Neuronal stem cell (in vitro differentiated cells): ENCODE data around the gene KIF18B.
A peak's percentile ranks its signal among the peaks of the same experiment; 100 is the strongest.

Experiments
- DNase-seq: peaks from one replicate; pipeline ENCODE4 v3.0.0-alpha.2; 2013; ENCODE audit warnings: low spot score
- H2AFZ ChIP-seq: one replicate; pipeline ENCODE4 v1.6.1; 2013; ENCODE audit warnings: mild to moderate bottlenecking, low read length, inconsistent platforms
- H2AK5ac ChIP-seq: 2 replicates; pipeline ENCODE4 v1.6.1; 2013; ENCODE audit warnings: low read depth, mild to moderate bottlenecking, inconsistent platforms, low read length, moderate library complexity, mixed read lengths
- H2BK120ac ChIP-seq: 2 replicates; pipeline ENCODE4 v1.6.1; 2013; ENCODE audit warnings: low read depth, mild to moderate bottlenecking, inconsistent platforms, low read length, moderate library complexity, mixed read lengths
- H2BK12ac ChIP-seq: one replicate; pipeline ENCODE4 v1.6.1; 2013; ENCODE audit warnings: low read length, inconsistent platforms
- H2BK15ac ChIP-seq: 2 replicates; pipeline ENCODE4 v1.6.1; 2013; ENCODE audit warnings: mild to moderate bottlenecking, low read length, inconsistent platforms, mixed read lengths
- H2BK5ac ChIP-seq: one replicate; pipeline ENCODE4 v1.6.1; 2013; ENCODE audit warnings: inconsistent platforms, mild to moderate bottlenecking, low read length, moderate library complexity
- H3K14ac ChIP-seq: one replicate; pipeline ENCODE4 v1.6.1; 2013; ENCODE audit warnings: low read length, inconsistent platforms
- H3K18ac ChIP-seq: 2 replicates; pipeline ENCODE4 v1.6.1; 2013; ENCODE audit warnings: low read length, inconsistent platforms
- H3K23ac ChIP-seq: 2 replicates; pipeline ENCODE4 v1.6.1; 2013; ENCODE audit warnings: low read depth, mild to moderate bottlenecking, mixed read lengths, low read length, inconsistent platforms; ENCODE audit not compliant: poor library complexity
- H3K27ac ChIP-seq: replicated peaks from 3 replicates; pipeline ENCODE4 v1.5.1; 2013; ENCODE audit warnings: low read length, inconsistent platforms
- H3K27me3 ChIP-seq, 3 experiments: 2 replicates each; pipeline ENCODE4 v1.6.1; 2013; ENCODE audit warnings: low read length in 3 of 3, mild to moderate bottlenecking in 2 of 3, inconsistent platforms in 1 of 3, low read depth in 1 of 3, mixed read lengths in 1 of 3, moderate library complexity in 1 of 3; ENCODE audit not compliant: control insufficient read depth in 3 of 3, insufficient read depth in 3 of 3
- H3K36me3 ChIP-seq, 2 donors: replicated peaks in 1 of 2; 2 replicates each; pipeline ENCODE4 v1.6.1; 2013; ENCODE audit warnings: low read length in 2 of 2; ENCODE audit not compliant: control insufficient read depth in 2 of 2, insufficient read depth in 2 of 2
- H3K4ac ChIP-seq: 2 replicates; pipeline ENCODE4 v1.6.1; 2013; ENCODE audit warnings: inconsistent platforms, mild to moderate bottlenecking, low read length, moderate library complexity
- H3K4me1 ChIP-seq, 2 donors: 1 replicate in 1 of 2; 2 replicates in 1 of 2; pipeline ENCODE4 v1.6.1; 2013; ENCODE audit warnings: low read length in 2 of 2, low read depth in 1 of 2; ENCODE audit not compliant: control insufficient read depth in 2 of 2, insufficient read depth in 1 of 2
- H3K4me2 ChIP-seq: one replicate; pipeline ENCODE4 v1.6.1; 2013; ENCODE audit warnings: mild to moderate bottlenecking, low read length, inconsistent platforms; ENCODE audit not compliant: insufficient read depth, poor library complexity, severe bottlenecking
- H3K4me3 ChIP-seq, 2 donors: 2 replicates each; pipeline ENCODE4 v1.5.1; 2013; ENCODE audit warnings: low read length in 2 of 2, mild to moderate bottlenecking in 2 of 2, inconsistent platforms in 1 of 2, moderate library complexity in 1 of 2
- H3K79me1 ChIP-seq: one replicate; pipeline ENCODE4 v1.6.1; 2013; ENCODE audit warnings: low read depth, mild to moderate bottlenecking, inconsistent platforms, low read length, moderate library complexity
- H3K9ac ChIP-seq: one replicate; pipeline ENCODE4 v1.6.1; 2013; ENCODE audit warnings: mild to moderate bottlenecking, low read depth, low read length, inconsistent platforms; ENCODE audit not compliant: poor library complexity
- H3K9me3 ChIP-seq, 2 donors: replicated peaks in 1 of 2; 2 replicates each; pipeline versions ENCODE3 to v1.6.1; 2013; ENCODE audit warnings: low read length in 2 of 2, mild to moderate bottlenecking in 2 of 2, inconsistent platforms in 1 of 2, low read depth in 1 of 2, mixed read lengths in 1 of 2, moderate library complexity in 1 of 2; ENCODE audit not compliant: control insufficient read depth in 2 of 2, insufficient read depth in 1 of 2
- H4K8ac ChIP-seq: one replicate; pipeline ENCODE4 v1.6.1; 2013; ENCODE audit warnings: low read depth, mild to moderate bottlenecking, inconsistent platforms, low read length, moderate library complexity
- H4K91ac ChIP-seq: one replicate; pipeline ENCODE4 v1.6.1; 2013; ENCODE audit warnings: low read length, low read depth, mild to moderate bottlenecking, inconsistent platforms; ENCODE audit not compliant: poor library complexity
- WGBS, 2 donors: extraction: QIAGEN DNeasy Blood & Tissue Kit; methylation state at CpG; one replicate each; pipeline ENCODE4 v1.1.7; 2013; ENCODE audit warnings: missing lambda C conversion rate in 2 of 2, mixed read lengths in 1 of 2; ENCODE audit not compliant: insufficient read length in 2 of 2, insufficient replicate concordance in 1 of 2; ENCODE audit errors: extremely low coverage in 2 of 2; 5-methylcytosine and 5-hydroxymethylcytosine counted together

Gene KIF18B

DNA sequence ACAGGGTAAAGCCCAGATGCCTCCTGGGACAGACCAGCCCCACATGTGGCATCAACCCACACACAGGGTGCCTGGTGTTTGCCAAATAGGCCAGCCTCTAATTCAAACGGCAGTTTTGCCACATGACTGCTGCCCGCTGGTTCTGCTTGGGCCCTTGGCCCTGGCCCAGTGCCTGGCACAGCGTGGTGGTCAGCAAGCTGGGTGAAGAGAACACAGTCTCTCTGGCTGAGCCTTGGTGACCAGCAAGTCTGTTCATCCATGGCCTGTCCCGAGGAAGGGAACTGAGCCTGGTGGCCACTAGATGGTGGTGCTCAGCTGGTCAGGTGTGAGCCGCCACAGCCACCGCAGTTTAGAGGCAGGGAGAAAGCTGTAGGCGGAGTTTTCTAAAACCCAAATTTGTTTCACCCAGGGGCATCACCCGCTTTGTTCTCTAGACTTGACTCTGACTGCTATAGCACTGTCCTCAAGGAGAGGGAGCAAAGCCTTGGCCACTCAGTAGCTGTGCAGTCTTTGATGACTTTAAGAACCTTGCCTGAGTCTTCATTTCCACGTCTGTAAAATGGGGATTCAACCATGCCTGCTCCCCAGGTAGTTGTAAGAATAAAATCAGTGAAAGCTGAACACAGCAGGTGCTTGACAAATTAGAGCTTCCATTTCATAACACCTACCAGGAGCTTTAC is 27.5 kb downstream of the KIF18B start:
- H3K4ac ChIP-seq = no peak overlapping the region
- H3K9ac ChIP-seq = no peak overlapping the region
- H2BK120ac ChIP-seq = no peak overlapping the region
- peaks cover 0 to 16% (median 0%) of the 10 kb centered on the region in 3 experiments for H3K27me3 ChIP-seq
- no peak overlapping the region for H3K27ac ChIP-seq
- no peak overlapping the region for H3K4me3 ChIP-seq
- peaks cover 0 to 4% of the 10 kb centered on the region in 2 donors for H3K36me3 ChIP-seq
- peaks cover 14 to 28% of the 10 kb centered on the region in 2 donors for H3K4me1 ChIP-seq
- no peak overlapping the region for H3K23ac ChIP-seq
- peak overlapping the region; percentile 66 for H2AFZ ChIP-seq
- WGBS, 2 donors = no CpG with 5 or more reads among the region's 9 CpGs
- H3K18ac ChIP-seq = peak overlapping the region; percentile 31
- peak; percentile 65 for DNase-seq
- H2BK12ac ChIP-seq = no peak overlapping the region
- no peaks in the 10 kb centered on the region for H3K9me3 ChIP-seq
- H2BK15ac ChIP-seq = peak overlapping the region; percentile 34
- no peak overlapping the region for H2BK5ac ChIP-seq
- H3K4me2 ChIP-seq = no peak overlapping the region
- H3K14ac ChIP-seq = no peak overlapping the region
- no peak overlapping the region for H4K8ac ChIP-seq
- peak overlapping the region; percentile 23 for H4K91ac ChIP-seq
- no peak overlapping the region for H2AK5ac ChIP-seq
- no peaks in the 10 kb centered on the region for H3K79me1 ChIP-seq

DNA sequence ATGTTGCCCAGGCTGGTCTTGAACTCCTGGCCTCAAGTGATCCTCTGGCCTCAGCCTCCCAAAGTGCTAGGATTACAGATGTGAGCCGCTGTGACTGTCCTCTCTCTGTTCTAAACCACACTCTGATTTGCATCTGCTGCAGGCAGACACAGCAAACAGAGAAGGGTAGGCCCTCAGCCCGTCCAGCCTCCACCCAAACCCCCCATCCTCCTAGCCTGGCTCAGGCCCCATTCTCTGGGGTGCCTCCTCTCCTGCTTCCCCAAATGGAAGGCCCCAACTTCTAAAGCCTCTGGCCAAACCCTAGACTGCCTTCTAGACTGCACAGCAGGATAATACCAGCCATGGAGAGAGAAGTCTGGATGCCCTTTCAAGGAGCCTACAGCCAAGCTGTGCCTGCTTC is 28.2 kb downstream of the KIF18B start:
- H3K18ac ChIP-seq = no peak overlapping the region
- H3K79me1 ChIP-seq = no peaks in the 10 kb centered on the region
- WGBS, 2 donors = no CpG with 5 or more reads among the region's 2 CpGs
- no peak overlapping the region for H4K8ac ChIP-seq
- H2BK120ac ChIP-seq = no peak overlapping the region
- H3K4me3 ChIP-seq = no peak overlapping the region
- peak overlapping the region; percentile 34 for H2BK15ac ChIP-seq
- no peaks in the 10 kb centered on the region for H3K9me3 ChIP-seq
- H3K4me2 ChIP-seq = no peak overlapping the region
- peak overlapping the region; percentile 66 for H2AFZ ChIP-seq
- peak overlapping the region; percentile 23 for H4K91ac ChIP-seq
- H3K4ac ChIP-seq = no peak overlapping the region
- no peak overlapping the region for H3K23ac ChIP-seq
- no peaks in the 10 kb centered on the region for H3K36me3 ChIP-seq
- no peak overlapping the region for H2BK12ac ChIP-seq
- H2BK5ac ChIP-seq = no peak overlapping the region
- peak overlapping the region; percentile 44 for H2AK5ac ChIP-seq
- peaks cover 14 to 28% of the 10 kb centered on the region in 2 donors for H3K4me1 ChIP-seq
- H3K27me3 ChIP-seq = peaks cover 0 to 16% (median under 1%) of the 10 kb centered on the region in 3 experiments
- H3K27ac ChIP-seq = no peak overlapping the region
- no peak overlapping the region for H3K14ac ChIP-seq
- no peak for DNase-seq
- H3K9ac ChIP-seq = no peak overlapping the region

DNA sequence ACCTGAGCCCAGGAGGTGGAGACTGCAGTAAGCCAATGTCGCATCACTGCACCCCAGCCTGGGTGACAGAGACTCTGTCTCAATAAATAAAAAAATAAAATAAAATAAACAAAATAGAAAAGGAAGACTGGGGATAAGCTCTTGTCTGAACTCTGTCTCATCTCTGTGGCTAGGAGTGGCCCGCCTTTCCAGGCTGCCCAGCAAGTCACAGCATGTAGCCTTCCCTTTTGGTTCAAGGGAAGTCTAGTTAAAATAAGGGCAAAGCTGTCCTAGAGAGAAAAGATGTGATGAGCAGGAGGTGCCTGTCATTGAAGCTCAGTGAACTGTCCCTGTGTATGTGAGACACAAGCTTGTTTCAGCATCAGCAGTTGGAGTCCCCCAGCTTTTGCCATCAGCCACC is 29.6 kb downstream of the KIF18B start:
- Histone ChIP-seq H3K36me3 (no peaks in the 10 kb centered on the region), H4K91ac (no peak overlapping the region), H3K23ac (no peak overlapping the region), H3K79me1 (no peaks in the 10 kb centered on the region), H2BK15ac (no peak overlapping the region), H2BK12ac (no peak overlapping the region), H3K9me3 (no peaks in the 10 kb centered on the region), H3K27me3 (peaks cover 0 to 22% (median 9%) of the 10 kb centered on the region in 3 experiments), H2AK5ac (no peak overlapping the region), H3K4me1 (peaks cover 14 to 27% of the 10 kb centered on the region in 2 donors), H3K4me3 (no peak overlapping the region), H3K4ac (no peak overlapping the region), H2BK5ac (no peak overlapping the region), H3K14ac (no peak overlapping the region), H4K8ac (no peak overlapping the region), H3K18ac (no peak overlapping the region), H3K9ac (no peak overlapping the region), H2BK120ac (no peak overlapping the region), H3K4me2 (no peak overlapping the region), H3K27ac (no peak overlapping the region), H2AFZ (no peak overlapping the region)
- DNase-seq = no peak
- no CpG with 5 or more reads among the region's 2 CpGs for WGBS, 2 donors

DNA sequence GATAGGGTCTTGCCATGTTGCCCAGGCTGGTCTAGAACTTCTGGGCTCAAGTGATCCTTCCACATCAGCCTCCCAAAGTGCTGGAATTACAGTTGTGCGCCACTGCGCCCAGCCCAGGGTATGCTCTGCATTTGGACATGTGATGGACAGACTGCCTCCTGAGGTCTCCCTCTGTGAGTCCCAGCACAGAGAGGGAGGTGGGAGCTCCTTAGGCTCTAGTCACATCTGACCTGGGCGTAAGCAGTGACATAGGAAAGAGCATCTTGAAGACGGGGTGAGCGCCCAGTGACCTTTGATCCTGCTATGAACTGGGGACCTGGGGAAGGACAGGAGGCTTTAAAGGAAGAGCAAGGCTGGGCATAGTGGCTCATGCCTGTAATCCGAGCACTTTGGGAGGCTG is 30.1 kb downstream of the KIF18B start:
- H2BK15ac ChIP-seq = no peak overlapping the region
- H3K18ac ChIP-seq = no peak overlapping the region
- no peak overlapping the region for H2BK12ac ChIP-seq
- peak overlapping the region; percentile 1 for H3K14ac ChIP-seq
- no peak overlapping the region for H3K9ac ChIP-seq
- no peak overlapping the region for H4K8ac ChIP-seq
- peaks cover 0 to 26% (median 13%) of the 10 kb centered on the region in 3 experiments for H3K27me3 ChIP-seq
- no peak overlapping the region for H3K27ac ChIP-seq
- H3K36me3 ChIP-seq = no peaks in the 10 kb centered on the region
- peaks cover 14 to 24% of the 10 kb centered on the region in 2 donors for H3K4me1 ChIP-seq
- no peaks in the 10 kb centered on the region for H3K79me1 ChIP-seq
- no CpG with 5 or more reads among the region's 6 CpGs for WGBS, 2 donors
- DNase-seq = no peak
- no peak overlapping the region for H3K23ac ChIP-seq
- no peak overlapping the region for H3K4me3 ChIP-seq
- no peak overlapping the region for H3K4me2 ChIP-seq
- H2BK5ac ChIP-seq = no peak overlapping the region
- H3K9me3 ChIP-seq = no peaks in the 10 kb centered on the region
- no peak overlapping the region for H3K4ac ChIP-seq
- H4K91ac ChIP-seq = no peak overlapping the region
- H2AK5ac ChIP-seq = peak overlapping the region; percentile 35
- H2BK120ac ChIP-seq = no peak overlapping the region
- H2AFZ ChIP-seq = no peak overlapping the region
